Activated CD4-positive, alpha-beta T cell treated with anti-CD3 and anti-CD28 coated beads, Interleukin-2, amount 10 ng/mL, durations not matched to agents 24 days and 14 days (primary cell): ENCODE measurements around the gene STARD5. TPM values are rescaled to one million over a fixed set of nuclear protein-coding genes. Genes with fewer than 3 reads are reported as not detected.
"Not testable (repeated sequence)": the region's sequence is repeated elsewhere in the genome, so short reads cannot be mapped to it uniquely, and the experiment has no call there.

Experiments
- DNase-seq: peaks from one replicate; pipeline ENCODE4 v3.0.0; 2022
- H3K27ac Mint-ChIP-seq: one replicate; pipeline ENCODE4 v1.8.0; 2022; ENCODE audit warnings: mild to moderate bottlenecking, mixed read lengths
- H3K27me3 Mint-ChIP-seq: one replicate; pipeline ENCODE4 v1.8.0; 2022; ENCODE audit warnings: mixed read lengths
- H3K36me3 Mint-ChIP-seq: one replicate; pipeline ENCODE4 v1.8.0; 2022; ENCODE audit warnings: low read depth, mild to moderate bottlenecking, mixed read lengths
- H3K4me1 Mint-ChIP-seq: one replicate; pipeline ENCODE4 v1.8.0; 2021; ENCODE audit warnings: mixed read lengths
- H3K4me3 Mint-ChIP-seq: one replicate; pipeline ENCODE4 v1.8.0; 2022; ENCODE audit warnings: mild to moderate bottlenecking, moderate library complexity, mixed read lengths
- H3K9me3 Mint-ChIP-seq: one replicate; pipeline ENCODE4 v1.8.0; 2021; ENCODE audit warnings: mixed read lengths
- intact Hi-C: fragments of 100-400 bp; cut with micrococcal nuclease; formaldehyde crosslinking; loops from one replicate; pipeline ENCODE4 v1.15.1; 2023
- total RNA-seq: library from RNA; stranded (reverse); gene quantifications from 2 replicates; pipeline ENCODE4 v1.2.3, GENCODE V29; 2022

The STARD5 gene
- total RNA-seq, 1 donor from 2014 or later, result 5.8 TPM

DNA sequence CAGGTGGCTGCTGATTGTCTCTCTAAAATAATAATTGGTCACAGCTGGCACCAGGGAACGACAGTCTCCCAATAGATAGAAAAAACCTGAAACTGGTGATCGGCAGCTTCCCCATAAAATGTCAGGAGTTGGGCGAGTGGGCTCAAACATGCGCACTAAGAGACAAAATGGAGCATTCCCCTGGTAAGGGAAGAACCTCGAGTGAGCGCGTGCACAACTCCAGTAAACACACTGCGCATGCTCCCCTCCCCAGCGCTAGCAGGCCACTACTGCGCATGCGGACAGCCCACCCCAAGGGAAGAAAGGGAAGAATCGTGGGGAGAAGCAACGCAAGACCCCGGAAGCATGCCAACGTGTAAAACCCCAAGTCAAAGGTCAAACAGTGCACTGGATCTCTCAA lies 7.7 kb upstream of the STARD5 start:
- Mint-ChIP-seq H3K27me3 (no peaks in the 10 kb centered on the region), H3K36me3 (no peaks in the 10 kb centered on the region), H3K4me1 (peaks cover 10% of the 10 kb centered on the region), H3K9me3 (no peaks in the 10 kb centered on the region), H3K27ac (no peak overlapping the region), H3K4me3 (no peak overlapping the region)
- no peak for DNase-seq
- intact Hi-C loops, result loop anchor here (10.0 kb wide), 1 partner anchor 167 kb away; no protein-coding TSS in a partner anchor

DNA sequence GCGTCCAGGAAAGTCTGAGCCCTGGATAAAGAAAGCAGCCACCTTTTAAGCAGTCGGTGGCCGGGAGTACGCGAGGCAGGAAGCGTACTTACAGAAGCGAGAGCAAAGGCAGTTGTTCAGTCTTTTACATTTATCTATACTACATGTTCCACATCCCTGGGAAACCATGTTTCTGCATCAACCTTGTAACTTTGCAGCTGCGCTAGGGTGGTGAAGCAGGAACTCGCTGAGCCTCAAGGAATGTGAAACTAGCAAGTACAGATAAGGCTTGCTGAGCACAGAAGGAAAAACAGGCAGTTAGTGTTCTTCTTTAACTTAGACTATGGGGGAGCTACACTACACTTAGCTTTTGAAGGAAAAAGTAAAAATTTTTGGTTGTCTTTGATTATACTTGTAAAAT lies 7.2 kb upstream of the STARD5 start:
- not testable (repeated sequence) for H3K4me1 Mint-ChIP-seq, H3K27ac Mint-ChIP-seq, H3K36me3 Mint-ChIP-seq, H3K9me3 Mint-ChIP-seq, H3K4me3 Mint-ChIP-seq, DNase-seq, H3K27me3 Mint-ChIP-seq
- intact Hi-C loops, result loop anchor here (10.0 kb wide), 1 partner anchor 166 kb away; no protein-coding TSS in a partner anchor

- no peak for DNase-seq
- Mint-ChIP-seq H3K36me3 (no peaks in the 10 kb centered on the region), H3K27me3 (no peaks in the 10 kb centered on the region), H3K4me1 (peaks cover 9% of the 10 kb centered on the region), H3K9me3 (no peaks in the 10 kb centered on the region), H3K4me3 (no peak overlapping the region), H3K27ac (no peak overlapping the region)
- intact Hi-C loops, result loop anchor here (10.0 kb wide), 1 partner anchor 166 kb away; no protein-coding TSS in a partner anchor
These were observed 6.6 kb upstream of the STARD5 start for GRCh38 chr15:81330366-81331090.

- DNase-seq, result no peak
- H3K4me3 Mint-ChIP-seq, result no peak overlapping the region
- peaks cover 13% of the 10 kb centered on the region for H3K4me1 Mint-ChIP-seq
- no peak overlapping the region for H3K27ac Mint-ChIP-seq
- H3K9me3 Mint-ChIP-seq, result no peaks in the 10 kb centered on the region
- H3K36me3 Mint-ChIP-seq, result no peaks in the 10 kb centered on the region
- intact Hi-C loops, result no loop called here
- H3K27me3 Mint-ChIP-seq, result no peaks in the 10 kb centered on the region
These were observed 5.5 kb upstream of the STARD5 start for GRCh38 chr15:81329446-81329845.

DNA sequence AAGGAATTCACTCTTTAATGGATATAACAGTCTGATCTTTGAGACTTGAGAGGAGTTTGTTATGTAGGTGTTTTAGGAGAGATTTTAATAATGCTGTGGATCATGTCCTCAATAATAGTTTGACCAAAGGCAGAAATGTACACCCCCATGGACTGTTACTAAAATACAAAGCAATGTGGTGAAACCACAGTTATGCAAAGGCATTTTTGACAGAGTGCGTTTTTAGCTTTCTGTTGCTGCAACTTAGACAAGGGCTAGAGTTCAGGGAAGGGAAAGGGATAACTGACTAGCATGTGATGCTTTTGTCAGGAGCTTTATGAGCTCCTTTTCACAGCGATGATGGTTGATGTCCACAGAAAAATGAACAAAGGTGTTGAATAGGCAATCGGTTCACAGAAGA lies 3.6 kb upstream of the STARD5 start:
- no peaks in the 10 kb centered on the region for H3K27me3 Mint-ChIP-seq
- H3K9me3 Mint-ChIP-seq, result no peaks in the 10 kb centered on the region
- no peaks in the 10 kb centered on the region for H3K36me3 Mint-ChIP-seq
- DNase-seq, result no peak
- intact Hi-C loops, result no loop called here
- H3K4me3 Mint-ChIP-seq, result no peak overlapping the region
- H3K4me1 Mint-ChIP-seq, result peaks cover 23% of the 10 kb centered on the region
- H3K27ac Mint-ChIP-seq, result no peak overlapping the region

GRCh38 chr15:81326466-81327212 lies 2.7 kb upstream of the STARD5 start:
- Mint-ChIP-seq H3K36me3 (no peaks in the 10 kb centered on the region), H3K4me1 (peaks cover 27% of the 10 kb centered on the region), H3K4me3 (no peak overlapping the region), H3K9me3 (no peaks in the 10 kb centered on the region), H3K27me3 (no peaks in the 10 kb centered on the region), H3K27ac (no peak overlapping the region)
- intact Hi-C loops, result no loop called here
- DNase-seq, result no peak

- peaks cover 10% of the 10 kb centered on the region for H3K36me3 Mint-ChIP-seq
- peaks cover 23% of the 10 kb centered on the region for H3K4me1 Mint-ChIP-seq
- DNase-seq, result no peak
- peak overlapping the region; percentile 91 for H3K4me3 Mint-ChIP-seq
- no peaks in the 10 kb centered on the region for H3K9me3 Mint-ChIP-seq
- H3K27ac Mint-ChIP-seq, result peak overlapping the region; percentile 73
- intact Hi-C loops, result loop anchor here (5.0 kb wide), 1 partner anchor 36 kb away; no protein-coding TSS in a partner anchor
- H3K27me3 Mint-ChIP-seq, result no peaks in the 10 kb centered on the region
These were observed 390 bp downstream of the STARD5 start for GRCh38 chr15:81323559-81323943.

GRCh38 chr15:81322676-81323253 lies 1.2 kb downstream of the STARD5 start:
- intact Hi-C loops, result loop anchor here (5.0 kb wide), 1 partner anchor 35 kb away; no protein-coding TSS in a partner anchor
- peaks cover 23% of the 10 kb centered on the region for H3K4me1 Mint-ChIP-seq
- H3K27me3 Mint-ChIP-seq, result no peaks in the 10 kb centered on the region
- H3K36me3 Mint-ChIP-seq, result peaks cover 16% of the 10 kb centered on the region
- peak; percentile 62 for DNase-seq
- peak overlapping the region; percentile 27 for H3K27ac Mint-ChIP-seq
- H3K4me3 Mint-ChIP-seq, result peak overlapping the region; percentile 63
- no peaks in the 10 kb centered on the region for H3K9me3 Mint-ChIP-seq

DNA sequence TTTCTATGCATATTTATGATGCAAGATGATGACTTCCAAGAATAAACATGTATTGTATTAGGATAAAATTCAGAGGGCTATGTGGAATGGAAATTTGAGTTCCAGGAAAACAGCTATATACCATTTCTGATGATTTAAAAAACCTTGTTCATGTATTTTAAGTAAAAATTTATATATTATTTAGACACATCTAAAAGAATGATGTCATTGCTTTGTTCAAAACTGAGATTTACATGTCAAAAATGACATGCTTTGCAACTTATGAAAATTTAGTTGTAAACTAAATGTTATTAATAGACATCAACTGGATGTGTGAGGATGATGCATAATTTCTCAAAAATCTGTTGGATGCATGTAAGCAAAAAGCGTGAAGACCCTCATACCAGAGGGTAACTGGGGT lies 2.3 kb downstream of the STARD5 start:
- Mint-ChIP-seq H3K9me3 (no peaks in the 10 kb centered on the region), H3K36me3 (peaks cover 18% of the 10 kb centered on the region), H3K27ac (no peak overlapping the region), H3K4me3 (no peak overlapping the region), H3K4me1 (peaks cover 18% of the 10 kb centered on the region), H3K27me3 (no peaks in the 10 kb centered on the region)
- intact Hi-C loops, result loop anchor here (5.0 kb wide), 1 partner anchor 34 kb away; no protein-coding TSS in a partner anchor
- no peak for DNase-seq

DNA sequence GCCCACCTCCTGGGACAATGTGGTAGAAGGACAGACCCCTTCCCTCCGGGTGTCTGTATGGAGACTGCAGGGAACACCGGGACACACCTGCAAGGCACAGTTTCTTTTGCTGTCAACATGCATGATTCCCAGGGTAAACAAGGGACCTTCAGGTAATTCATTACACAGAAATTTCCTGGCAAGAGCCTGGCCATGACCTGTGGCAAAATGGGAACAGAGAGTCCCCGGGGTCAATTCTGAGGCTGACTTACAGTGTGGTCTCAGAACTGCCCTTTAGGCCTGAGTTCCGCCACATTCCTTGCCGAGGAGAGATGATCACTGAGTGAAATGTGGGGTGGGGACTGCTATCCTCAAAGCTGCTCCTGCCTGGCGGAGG lies 6.3 kb downstream of the STARD5 start:
- no peak overlapping the region for H3K4me3 Mint-ChIP-seq
- peaks cover 44% of the 10 kb centered on the region for H3K36me3 Mint-ChIP-seq
- no peaks in the 10 kb centered on the region for H3K9me3 Mint-ChIP-seq
- peaks cover 25% of the 10 kb centered on the region for H3K4me1 Mint-ChIP-seq
- intact Hi-C loops, result no loop called here
- no peak overlapping the region for H3K27ac Mint-ChIP-seq
- DNase-seq, result no peak
- no peaks in the 10 kb centered on the region for H3K27me3 Mint-ChIP-seq

- Mint-ChIP-seq H3K4me1 (peaks cover 30% of the 10 kb centered on the region), H3K36me3 (peaks cover 57% of the 10 kb centered on the region), H3K9me3 (no peaks in the 10 kb centered on the region), H3K4me3 (no peak overlapping the region), H3K27me3 (no peaks in the 10 kb centered on the region), H3K27ac (peak overlapping the region; percentile 46)
- intact Hi-C loops, result no loop called here
- DNase-seq, result no peak
These were observed 7.7 kb downstream of the STARD5 start for GRCh38 chr15:81316267-81316666.

GRCh38 chr15:81315452-81316175 lies 8.3 kb downstream of the STARD5 start:
- Mint-ChIP-seq H3K4me1 (peaks cover 34% of the 10 kb centered on the region), H3K36me3 (peaks cover 64% of the 10 kb centered on the region)

GRCh38 chr15:81314378-81314777 lies 9.6 kb downstream of the STARD5 start:
- intact Hi-C loops, result no loop called here
- Mint-ChIP-seq H3K36me3 (peaks cover 71% of the 10 kb centered on the region), H3K27ac (peak overlapping the region; percentile 68), H3K4me3 (no peak overlapping the region), H3K9me3 (no peaks in the 10 kb centered on the region), H3K27me3 (no peaks in the 10 kb centered on the region), H3K4me1 (peaks cover 38% of the 10 kb centered on the region)
- DNase-seq, result no peak

More at GRCh38 chr15:81315452-81316175, 8.3 kb downstream of the STARD5 start:
- Mint-ChIP-seq H3K9me3 (no peaks in the 10 kb centered on the region), H3K4me3 (no peak overlapping the region), H3K27me3 (no peaks in the 10 kb centered on the region), H3K27ac (peak overlapping the region; percentile 46)
- no peak for DNase-seq
- intact Hi-C loops, result no loop called here
